Astrocyte (in vitro differentiated cells and primary cell): ENCODE data around the gene ADGRG7. TPM values are rescaled to one million over a fixed set of nuclear protein-coding genes. Genes with fewer than 3 reads are reported as not detected.

Experiments
- DNase-seq: peaks from one replicate; pipeline ENCODE4 v3.0.0-alpha.2; 2010; ENCODE audit warnings: low read depth
- FAIRE-seq: peaks from 2 replicates; lab custom pipeline; 2011; peaks lifted over from hg19 to GRCh38; lab: Jason Lieb, UNC
- H2AFZ ChIP-seq: 2 replicates; pipeline ENCODE4 v1.6.0; 2012; ENCODE audit warnings: low read depth, low read length, inconsistent platforms
- H3K27ac ChIP-seq: 2 replicates; pipeline ENCODE4 v1.5.1; 2011; ENCODE audit warnings: low read depth, low read length, inconsistent platforms
- H3K27me3 ChIP-seq: 2 replicates; pipeline ENCODE4 v1.6.0; 2011; ENCODE audit warnings: low read length, inconsistent platforms; ENCODE audit not compliant: insufficient read depth
- H3K36me3 ChIP-seq: 2 replicates; pipeline ENCODE4 v1.5.1; 2011; ENCODE audit warnings: low read length, inconsistent platforms; ENCODE audit not compliant: insufficient read depth
- H3K4me1 ChIP-seq: 2 replicates; pipeline ENCODE4 v1.5.1; 2011; ENCODE audit warnings: low read length, inconsistent platforms; ENCODE audit not compliant: insufficient read depth
- H3K4me2 ChIP-seq: 2 replicates; pipeline ENCODE4 v1.6.0; 2012; ENCODE audit warnings: low read length, inconsistent platforms
- H3K4me3 ChIP-seq: 2 replicates; pipeline ENCODE4 v1.5.1; 2011; ENCODE audit warnings: low read depth, mild to moderate bottlenecking, low read length, inconsistent platforms; ENCODE audit not compliant: insufficient read depth
- H3K79me2 ChIP-seq: 2 replicates; pipeline ENCODE4 v1.6.0; 2012; ENCODE audit warnings: mild to moderate bottlenecking, low read length, inconsistent platforms; ENCODE audit not compliant: insufficient read depth
- H3K9ac ChIP-seq: 2 replicates; pipeline ENCODE4 v1.6.0; 2012; ENCODE audit warnings: mild to moderate bottlenecking, low read length, inconsistent platforms
- H3K9me3 ChIP-seq: 2 replicates; pipeline ENCODE4 v1.5.1; 2012; ENCODE audit warnings: low read depth, mild to moderate bottlenecking, low read length, inconsistent platforms; ENCODE audit not compliant: insufficient read depth
- H4K20me1 ChIP-seq: 2 replicates; pipeline ENCODE4 v1.6.0; 2012; ENCODE audit warnings: low read length, inconsistent platforms; ENCODE audit not compliant: insufficient read depth
- H3K27ac Mint-ChIP-seq: one replicate; pipeline ENCODE4 v1.8.0; 2021; ENCODE audit warnings: mild to moderate bottlenecking, mixed read lengths; ENCODE audit not compliant: unreplicated experiment
- H3K27me3 Mint-ChIP-seq: one replicate; pipeline ENCODE4 v1.8.0; 2021; ENCODE audit warnings: low read depth, mixed read lengths; ENCODE audit not compliant: unreplicated experiment
- H3K36me3 Mint-ChIP-seq: one replicate; pipeline ENCODE4 v1.8.0; 2021; ENCODE audit warnings: low read depth, mixed read lengths; ENCODE audit not compliant: unreplicated experiment
- H3K4me1 Mint-ChIP-seq: one replicate; pipeline ENCODE4 v1.8.0; 2021; ENCODE audit warnings: low read depth, mixed read lengths; ENCODE audit not compliant: unreplicated experiment
- H3K4me3 Mint-ChIP-seq: one replicate; pipeline ENCODE4 v1.8.0; 2021; ENCODE audit warnings: mild to moderate bottlenecking, moderate library complexity, mixed read lengths; ENCODE audit not compliant: unreplicated experiment
- H3K9me3 Mint-ChIP-seq: one replicate; pipeline ENCODE4 v1.8.0; 2021; ENCODE audit warnings: mild to moderate bottlenecking, mixed read lengths; ENCODE audit not compliant: unreplicated experiment
- EZH2 ChIP-seq: IDR thresholded peaks from 2 replicates; pipeline ENCODE4 v1.6.1; 2012; ENCODE audit warnings: mild to moderate bottlenecking, low read length, inconsistent platforms; ENCODE audit not compliant: insufficient read depth
- total RNA-seq: library from RNA; stranded (reverse); gene quantifications from 2 replicates; pipeline ENCODE4 v1.2.1, GENCODE V29; 2021
- TF ChIP-seq, protein P1 (sequence below): IDR thresholded peaks from 2 replicates; pipeline ENCODE4 v1.5.1; 2011; ENCODE audit warnings: low read depth, mild to moderate bottlenecking, inconsistent platforms, low read length, moderate library complexity; ENCODE audit not compliant: insufficient read depth

ADGRG7 gene
- total RNA-seq, 1 donor from 2014 or later, result not detected

DNA sequence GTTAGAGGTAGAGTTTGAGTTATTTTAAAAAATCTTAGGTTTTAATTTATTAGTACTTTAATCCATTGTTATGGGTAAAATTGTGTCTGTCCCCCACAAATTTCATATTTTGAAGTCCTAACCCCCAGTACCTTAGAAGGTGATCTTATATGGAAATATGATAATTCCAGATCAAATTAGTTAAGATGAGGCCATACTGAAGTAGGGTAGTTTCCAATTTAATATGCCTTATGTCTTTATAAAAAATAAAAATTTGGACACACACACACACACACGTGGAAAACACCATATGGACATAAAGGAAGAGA is 18.6 kb upstream of the ADGRG7 start:
- Histone ChIP-seq H3K79me2 (no peaks in the 10 kb centered on the region), H3K4me3 (no peak overlapping the region), H3K4me2 (no peak overlapping the region), H3K9ac (no peak overlapping the region), H4K20me1 (no peaks in the 10 kb centered on the region), H3K27me3 (no peaks in the 10 kb centered on the region), H3K27ac (no peak overlapping the region), H3K4me1 (peaks cover 2% of the 10 kb centered on the region), H2AFZ (no peak overlapping the region), H3K9me3 (no peaks in the 10 kb centered on the region), H3K36me3 (no peaks in the 10 kb centered on the region)
- peaks cover 2% of the 10 kb centered on the region for H3K27me3 Mint-ChIP-seq
- H3K27ac Mint-ChIP-seq, result no peak overlapping the region
- no peak overlapping the region for H3K4me3 Mint-ChIP-seq
- H3K9me3 Mint-ChIP-seq, result peaks cover 2% of the 10 kb centered on the region
- no peak for DNase-seq
- no peaks in the 10 kb centered on the region for H3K36me3 Mint-ChIP-seq
- no peak for TF ChIP-seq EZH2
- TF ChIP-seq, protein P1, sequence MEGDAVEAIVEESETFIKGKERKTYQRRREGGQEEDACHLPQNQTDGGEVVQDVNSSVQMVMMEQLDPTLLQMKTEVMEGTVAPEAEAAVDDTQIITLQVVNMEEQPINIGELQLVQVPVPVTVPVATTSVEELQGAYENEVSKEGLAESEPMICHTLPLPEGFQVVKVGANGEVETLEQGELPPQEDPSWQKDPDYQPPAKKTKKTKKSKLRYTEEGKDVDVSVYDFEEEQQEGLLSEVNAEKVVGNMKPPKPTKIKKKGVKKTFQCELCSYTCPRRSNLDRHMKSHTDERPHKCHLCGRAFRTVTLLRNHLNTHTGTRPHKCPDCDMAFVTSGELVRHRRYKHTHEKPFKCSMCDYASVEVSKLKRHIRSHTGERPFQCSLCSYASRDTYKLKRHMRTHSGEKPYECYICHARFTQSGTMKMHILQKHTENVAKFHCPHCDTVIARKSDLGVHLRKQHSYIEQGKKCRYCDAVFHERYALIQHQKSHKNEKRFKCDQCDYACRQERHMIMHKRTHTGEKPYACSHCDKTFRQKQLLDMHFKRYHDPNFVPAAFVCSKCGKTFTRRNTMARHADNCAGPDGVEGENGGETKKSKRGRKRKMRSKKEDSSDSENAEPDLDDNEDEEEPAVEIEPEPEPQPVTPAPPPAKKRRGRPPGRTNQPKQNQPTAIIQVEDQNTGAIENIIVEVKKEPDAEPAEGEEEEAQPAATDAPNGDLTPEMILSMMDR, result no peak
- H3K4me1 Mint-ChIP-seq, result no peaks in the 10 kb centered on the region
- no peak for FAIRE-seq

DNA sequence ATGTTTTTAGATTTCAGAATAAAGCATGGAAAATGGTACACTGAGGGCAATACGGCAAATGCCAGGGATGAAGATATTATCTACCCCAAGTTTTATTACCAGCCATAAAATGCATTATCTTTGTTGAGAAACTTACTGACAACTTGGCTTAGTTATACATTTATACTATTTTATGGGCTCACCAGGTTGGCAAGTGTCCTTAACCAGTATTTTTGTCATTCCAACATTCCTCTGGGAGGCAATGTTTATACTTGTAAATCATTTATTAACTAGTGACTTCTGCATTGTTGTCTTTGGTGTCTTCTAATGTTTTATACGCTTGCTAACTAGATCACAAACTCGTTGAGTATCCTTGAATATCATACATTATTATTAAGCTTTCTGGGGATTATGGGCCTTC is 18.0 kb upstream of the ADGRG7 start:
- Histone ChIP-seq H3K79me2 (no peaks in the 10 kb centered on the region), H3K4me1 (peaks cover 2% of the 10 kb centered on the region), H3K36me3 (no peaks in the 10 kb centered on the region), H3K27me3 (no peaks in the 10 kb centered on the region), H3K27ac (no peak overlapping the region), H4K20me1 (no peaks in the 10 kb centered on the region), H3K9me3 (no peaks in the 10 kb centered on the region), H2AFZ (no peak overlapping the region), H3K4me3 (no peak overlapping the region), H3K4me2 (no peak overlapping the region), H3K9ac (no peak overlapping the region)
- no peak overlapping the region for H3K4me3 Mint-ChIP-seq
- FAIRE-seq (no peak), DNase-seq (no peak)
- H3K36me3 Mint-ChIP-seq, result no peaks in the 10 kb centered on the region
- peaks cover 2% of the 10 kb centered on the region for H3K27me3 Mint-ChIP-seq
- TF ChIP-seq, protein P1, result no peak
- no peak for TF ChIP-seq EZH2
- H3K9me3 Mint-ChIP-seq, result peaks cover 1% of the 10 kb centered on the region
- no peak overlapping the region for H3K27ac Mint-ChIP-seq
- no peaks in the 10 kb centered on the region for H3K4me1 Mint-ChIP-seq

DNA sequence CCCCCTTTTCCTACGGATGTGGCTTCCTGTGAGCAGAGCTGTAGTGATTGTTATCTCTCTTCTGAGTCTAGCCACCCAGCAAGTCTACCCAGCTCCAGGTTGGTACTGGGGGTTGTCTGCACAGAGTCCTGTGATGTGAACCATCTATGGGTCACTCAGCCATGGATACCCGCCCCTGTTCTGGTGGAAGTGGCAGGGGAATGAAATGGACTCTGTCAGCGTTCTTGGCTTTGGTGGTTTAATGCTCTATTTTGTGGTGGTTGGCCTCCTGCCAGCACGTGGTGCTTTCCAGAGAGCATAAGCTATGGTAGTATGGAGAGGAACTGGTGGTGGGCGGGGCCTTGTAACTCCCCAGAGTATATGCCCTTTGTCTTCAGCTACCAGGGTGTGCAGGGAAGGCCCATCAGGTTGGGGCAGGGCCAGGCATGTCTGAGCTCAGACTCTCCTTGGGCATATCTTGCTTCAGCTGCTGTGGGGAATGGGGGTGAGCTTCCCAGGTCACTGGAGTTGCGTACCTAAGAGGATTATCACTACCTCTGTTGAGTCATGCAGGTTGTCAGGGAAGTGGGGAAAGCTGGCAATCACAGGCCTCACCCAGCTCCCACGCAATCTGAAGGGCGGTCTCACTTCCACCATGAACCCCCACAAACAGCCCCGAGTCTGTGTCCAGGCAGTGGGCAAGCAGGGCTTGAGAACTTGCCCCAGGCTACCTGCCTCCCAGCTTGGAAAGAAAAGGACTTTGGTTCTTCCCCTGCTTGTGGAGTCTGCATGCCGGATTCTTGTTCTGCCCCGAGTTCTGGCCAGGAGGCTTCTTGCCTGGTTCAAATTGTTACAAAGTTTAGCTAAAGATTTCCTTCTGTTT is 9.0 kb upstream of the ADGRG7 start:
- H3K9ac ChIP-seq, result no peak overlapping the region
- no peak overlapping the region for H3K27ac ChIP-seq
- peaks cover 3% of the 10 kb centered on the region for H3K4me1 ChIP-seq
- Mint-ChIP-seq H3K9me3 (no peaks in the 10 kb centered on the region), H3K27ac (no peak overlapping the region), H3K4me1 (peaks cover 7% of the 10 kb centered on the region), H3K4me3 (no peak overlapping the region), H3K36me3 (no peaks in the 10 kb centered on the region), H3K27me3 (no peaks in the 10 kb centered on the region)
- FAIRE-seq (no peak), DNase-seq (no peak)
- H3K4me3 ChIP-seq, result no peak overlapping the region
- H3K79me2 ChIP-seq, result no peaks in the 10 kb centered on the region
- H3K9me3 ChIP-seq, result no peaks in the 10 kb centered on the region
- H3K4me2 ChIP-seq, result no peak overlapping the region
- no peak for TF ChIP-seq EZH2
- TF ChIP-seq, protein P1, result no peak
- H3K27me3 ChIP-seq, result no peaks in the 10 kb centered on the region
- H2AFZ ChIP-seq, result no peak overlapping the region
- no peaks in the 10 kb centered on the region for H4K20me1 ChIP-seq
- no peaks in the 10 kb centered on the region for H3K36me3 ChIP-seq
